Effector CD4-positive, alpha-beta T cell (primary cell): ENCODE data around the gene EPAS1.

ENCODE experiments used
- DNase-seq: peaks from one replicate; pipeline ENCODE4 v3.0.0-alpha.2; 2020

Gene EPAS1

DNA sequence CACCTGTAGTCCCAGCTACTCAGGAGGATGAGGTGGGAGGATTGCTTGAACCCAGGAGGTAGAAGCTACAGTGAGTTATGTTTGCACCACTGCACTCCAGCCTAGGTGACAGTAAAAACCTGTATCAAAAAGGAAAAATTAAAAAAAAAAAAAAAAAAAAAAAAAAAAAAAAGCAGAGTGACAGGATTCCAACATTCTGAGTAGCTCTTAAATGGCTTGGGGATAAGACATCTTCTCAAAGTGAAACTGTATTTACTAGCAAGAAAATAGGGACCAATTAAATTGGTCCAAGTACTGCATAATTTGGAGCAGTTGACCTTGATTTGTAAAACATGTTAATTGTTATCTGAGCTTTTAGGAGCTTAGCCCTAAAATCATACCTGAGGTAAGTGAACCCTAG, 116.4 kb downstream of the EPAS1 start:
- no peak for DNase-seq

DNA sequence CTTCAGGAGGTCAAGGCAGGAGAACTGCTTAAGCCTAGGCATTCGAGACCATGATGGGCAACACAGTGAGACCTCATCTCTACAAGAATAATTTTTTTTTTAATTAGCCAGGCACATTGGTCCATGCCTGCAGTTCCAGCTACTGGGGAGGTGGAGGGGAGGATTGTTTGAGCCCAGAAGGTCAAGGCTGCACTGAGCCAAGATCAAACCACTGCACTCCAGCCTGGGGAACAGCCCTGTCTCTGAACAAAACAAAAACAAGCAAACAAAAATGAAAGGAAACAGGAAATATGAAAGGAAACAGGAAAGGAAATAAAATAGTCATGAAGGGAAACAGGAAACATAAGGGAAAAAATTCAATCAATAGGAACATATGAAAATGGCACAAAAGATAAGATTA, 117.5 kb downstream of the EPAS1 start:
- no peak for DNase-seq

DNA sequence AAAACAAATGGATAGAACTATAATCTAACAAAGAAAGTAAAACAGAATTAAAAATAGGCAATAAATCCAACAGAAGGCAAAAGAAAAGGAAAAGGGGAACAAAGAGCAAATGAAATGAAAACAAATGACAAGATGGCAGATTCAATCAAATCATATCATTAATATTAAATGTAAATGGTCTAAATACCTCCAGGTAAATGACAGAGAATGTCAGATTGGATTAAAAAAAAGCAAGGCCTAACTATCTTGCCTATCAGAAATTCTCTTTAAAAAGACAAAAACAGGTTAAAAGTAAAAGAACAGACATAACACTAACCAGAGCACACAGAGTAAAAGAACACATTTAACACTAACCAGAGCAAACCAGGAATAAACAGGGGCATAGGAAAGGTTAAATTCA, 119.1 kb downstream of the EPAS1 start:
- no peak for DNase-seq

DNA sequence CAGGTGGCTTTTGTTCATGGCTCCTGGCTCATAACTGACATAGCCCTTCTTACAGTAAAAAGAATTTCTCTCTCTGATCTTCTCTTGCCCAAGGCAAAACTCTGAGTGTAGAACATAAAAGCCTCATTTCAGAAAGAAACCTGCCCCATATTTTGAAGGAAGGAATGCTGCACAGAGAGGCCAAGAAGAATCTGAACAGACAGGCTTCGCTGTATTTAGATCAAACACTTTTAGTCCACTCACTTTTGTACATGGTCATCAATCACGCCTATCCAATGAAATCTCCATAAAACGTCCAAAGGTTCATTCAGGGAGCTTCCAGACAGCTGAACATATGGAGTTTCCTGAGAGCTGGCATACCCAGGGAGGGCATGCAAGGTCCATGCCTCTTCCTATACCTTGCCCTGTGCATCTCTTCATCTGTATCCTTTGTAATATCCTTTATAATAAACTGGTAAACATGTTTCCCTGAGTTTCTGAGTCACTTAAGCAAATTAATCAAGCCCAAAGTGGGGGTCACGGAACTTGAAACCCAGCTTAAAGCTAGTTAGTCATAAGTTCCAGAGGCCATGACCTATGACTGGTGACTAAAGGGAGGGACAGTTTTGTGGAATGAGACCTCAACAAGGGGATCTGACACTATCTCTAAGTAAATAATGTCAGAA, 119.7 kb downstream of the EPAS1 start:
- DNase-seq = no peak

DNA sequence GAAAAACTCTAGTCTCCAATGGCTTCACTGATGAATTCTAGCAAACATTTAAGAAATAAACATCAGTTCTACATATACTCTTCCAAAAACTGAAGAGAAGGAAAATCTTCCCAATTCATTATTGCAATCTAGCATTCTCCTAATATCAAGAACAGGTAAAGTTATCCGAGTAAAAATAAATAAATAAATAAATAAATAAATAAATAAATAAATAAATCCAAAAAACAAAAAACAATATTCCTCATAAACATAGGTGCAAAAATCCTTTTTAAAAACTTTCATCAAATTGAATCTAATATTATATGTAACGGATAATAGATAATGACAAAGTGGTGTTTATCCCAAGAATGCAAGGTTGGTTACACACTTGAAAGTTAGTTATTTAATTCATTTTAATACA, 123.7 kb downstream of the EPAS1 start:
- DNase-seq = no peak

DNA sequence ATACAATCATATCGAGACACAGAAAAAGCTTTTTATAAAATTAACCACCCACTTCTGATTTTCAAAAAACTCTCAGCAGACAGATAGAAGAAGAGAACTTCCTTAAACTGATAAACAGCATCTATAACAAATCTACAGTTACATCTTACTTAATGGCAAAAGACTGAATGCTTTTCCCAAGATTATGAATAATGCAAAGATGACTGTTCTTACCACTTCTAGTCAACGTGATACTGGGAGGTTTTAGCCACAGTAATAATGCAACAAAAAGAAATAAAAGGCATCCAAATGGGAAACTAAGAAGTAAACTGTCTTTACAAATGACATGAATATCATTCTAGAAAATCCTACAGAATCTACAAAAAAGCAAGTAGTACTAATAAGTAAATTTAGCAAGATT, 124.2 kb downstream of the EPAS1 start:
- DNase-seq = no peak

DNA sequence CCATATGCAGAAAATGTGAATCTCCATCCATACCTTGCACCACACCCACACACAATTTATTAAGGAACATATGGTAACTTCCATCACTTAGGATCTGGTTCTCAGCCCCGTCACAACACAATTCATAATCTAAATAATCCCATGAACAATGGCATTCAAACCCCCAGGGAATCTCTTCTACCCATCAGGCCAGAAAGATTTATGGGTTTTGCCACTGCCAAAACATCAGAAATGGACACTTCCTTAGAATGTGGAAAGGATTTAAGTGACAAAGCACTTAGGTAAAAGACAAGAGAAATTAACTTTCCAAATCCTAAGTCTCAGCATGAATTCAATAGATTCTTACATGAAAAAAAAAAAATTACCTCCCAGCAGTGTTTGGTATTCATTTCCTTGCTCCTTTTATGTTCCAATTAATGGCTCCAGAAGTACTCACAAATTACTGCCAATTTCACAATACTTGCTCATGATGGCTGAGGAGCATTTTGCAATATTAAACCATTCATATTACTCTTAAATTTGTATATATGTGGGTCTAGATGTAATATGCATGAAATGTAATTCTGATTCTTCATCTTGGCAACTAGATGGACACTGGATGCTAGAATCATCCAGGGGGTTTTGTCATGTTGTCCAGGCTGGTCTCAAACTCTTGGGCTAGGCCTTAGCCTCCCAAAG, 125.6 kb downstream of the EPAS1 start:
- no peak for DNase-seq

DNA sequence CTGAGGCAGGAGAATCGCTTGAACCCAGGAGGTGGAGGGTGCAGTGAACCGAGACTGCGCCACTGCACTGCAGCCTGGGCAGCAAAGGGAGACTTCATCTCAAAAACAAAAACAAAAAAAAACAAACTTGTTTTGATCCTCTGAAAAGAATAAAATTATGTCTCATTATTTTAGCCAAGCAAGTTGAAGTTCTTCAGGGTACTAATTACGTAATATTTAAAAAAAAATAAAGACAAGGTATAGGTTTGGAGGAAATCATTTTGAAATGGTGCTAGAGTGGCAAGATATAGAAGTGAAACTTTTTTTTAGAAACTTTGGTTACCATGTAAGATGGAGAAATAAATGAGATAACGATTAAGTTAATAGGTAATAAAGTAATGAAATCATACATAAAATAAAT, 127.7 kb downstream of the EPAS1 start:
- no peak for DNase-seq

DNA sequence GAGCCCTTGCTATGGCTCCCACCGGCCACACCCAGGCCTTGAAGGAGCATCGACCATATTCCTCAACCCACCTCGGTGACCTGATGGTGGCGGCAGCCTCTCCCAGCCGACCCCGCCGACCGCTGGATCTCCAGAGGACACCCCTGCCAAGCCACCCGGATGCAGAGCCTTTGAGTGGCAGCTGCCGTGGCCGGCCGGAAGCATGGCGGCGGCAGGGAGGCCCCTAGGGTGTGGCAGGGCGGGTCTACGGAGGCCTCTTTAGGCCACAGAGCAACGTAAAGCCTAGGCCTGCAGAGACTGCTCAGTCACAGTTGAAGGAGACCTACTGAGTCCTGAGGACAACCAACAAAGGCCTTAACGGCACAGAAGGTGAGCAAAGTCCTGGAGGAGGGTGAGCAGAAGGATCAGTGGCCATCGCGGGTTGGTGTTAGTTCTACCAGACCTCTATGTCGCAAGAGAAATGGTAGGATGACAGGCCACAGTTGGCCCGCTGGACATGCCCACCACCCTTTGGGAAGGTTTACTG, 131.8 kb downstream of the EPAS1 start:
- no peak for DNase-seq

DNA sequence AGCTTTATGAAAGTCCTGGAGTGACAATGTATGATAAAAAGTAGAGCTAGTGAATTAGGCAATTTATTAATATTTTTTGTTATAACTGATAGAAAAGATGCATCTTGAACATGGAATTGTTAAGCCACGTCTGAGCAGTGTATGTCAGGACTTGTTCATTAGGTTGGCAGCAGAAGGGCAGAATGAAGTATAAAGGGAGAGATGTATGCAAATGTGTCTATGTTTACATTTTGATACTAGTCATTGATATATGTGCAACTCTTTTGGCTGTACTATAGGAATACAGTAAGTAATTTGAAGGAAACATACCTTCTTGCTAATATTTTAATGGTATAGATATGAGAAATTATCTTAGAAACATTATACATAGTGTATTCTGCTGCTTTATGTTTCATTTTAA, 133.2 kb downstream of the EPAS1 start:
- no peak for DNase-seq

DNA sequence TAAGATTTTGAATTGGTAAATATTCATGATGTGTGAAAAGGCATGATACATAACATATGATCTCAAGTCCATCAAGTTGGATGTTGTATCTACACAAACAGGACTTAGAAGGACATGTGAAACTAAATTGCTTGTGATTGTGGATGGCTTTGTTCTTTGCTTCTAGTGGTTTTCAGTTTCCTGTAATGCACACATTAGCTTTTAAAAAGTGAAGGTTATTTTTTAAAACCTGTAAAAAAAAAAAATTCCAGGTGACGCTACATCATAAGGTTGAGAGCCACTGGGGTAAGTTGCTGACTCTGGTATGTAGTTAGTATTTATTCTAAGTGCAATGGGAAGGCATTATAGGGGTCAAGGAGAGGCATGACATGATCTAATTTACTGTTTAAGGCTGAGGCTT, 133.8 kb downstream of the EPAS1 start:
- DNase-seq = no peak

DNA sequence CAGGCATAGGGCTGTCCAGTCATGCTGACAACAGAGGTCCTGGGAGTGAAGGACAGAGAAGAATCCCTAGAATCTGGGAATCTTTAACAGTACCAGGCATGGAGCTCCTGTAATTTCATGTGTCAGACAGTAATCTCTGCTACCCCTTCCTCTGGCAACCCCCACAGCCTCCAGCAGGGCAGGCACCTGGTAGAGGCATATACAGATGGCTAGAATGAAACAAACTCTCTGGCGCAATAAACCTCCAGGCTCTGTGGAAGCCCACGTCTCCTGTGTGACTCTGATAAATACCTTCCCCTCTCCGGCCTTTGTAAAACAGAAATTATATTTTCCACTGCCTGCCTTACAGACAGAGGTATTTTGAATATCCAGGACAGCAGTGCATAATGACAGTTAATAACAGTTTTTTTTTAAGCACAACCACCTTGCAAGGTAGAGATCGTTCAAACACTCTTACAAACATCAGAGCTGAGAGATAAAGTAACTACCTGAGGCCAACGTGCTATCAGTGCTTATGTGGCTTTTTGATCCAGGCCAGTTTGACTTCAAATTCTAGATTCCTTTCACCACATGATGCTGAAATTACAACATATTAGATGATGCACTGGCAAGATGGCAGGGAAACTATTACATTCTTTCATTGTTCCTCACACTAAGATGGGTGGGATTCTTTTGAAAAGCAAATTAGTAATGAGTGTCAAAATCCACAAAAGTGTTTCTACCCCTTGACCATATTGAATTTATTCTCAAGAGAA, 134.5 kb downstream of the EPAS1 start:
- no peak for DNase-seq

DNA sequence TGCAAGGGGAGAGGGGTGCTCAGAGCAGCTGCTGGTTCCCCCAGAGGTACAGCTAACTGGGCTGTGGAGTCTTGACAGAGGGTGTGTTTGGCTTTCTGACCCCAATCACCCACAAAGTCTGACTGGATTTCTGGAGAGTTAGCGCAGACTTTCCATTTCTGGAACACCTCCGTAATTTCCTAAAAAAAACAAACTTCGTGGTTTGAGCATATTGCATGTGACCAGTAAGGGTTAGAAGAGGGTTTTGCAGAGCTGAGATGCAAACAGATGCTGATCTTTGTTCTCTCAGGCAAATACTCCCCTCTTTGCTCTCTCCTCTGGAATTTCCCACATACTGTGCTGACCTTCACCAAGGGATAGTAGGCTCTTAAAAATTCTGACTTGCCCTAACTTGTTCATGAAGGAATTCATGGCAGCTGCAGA, 137.7 kb downstream of the EPAS1 start:
- DNase-seq = no peak

DNA sequence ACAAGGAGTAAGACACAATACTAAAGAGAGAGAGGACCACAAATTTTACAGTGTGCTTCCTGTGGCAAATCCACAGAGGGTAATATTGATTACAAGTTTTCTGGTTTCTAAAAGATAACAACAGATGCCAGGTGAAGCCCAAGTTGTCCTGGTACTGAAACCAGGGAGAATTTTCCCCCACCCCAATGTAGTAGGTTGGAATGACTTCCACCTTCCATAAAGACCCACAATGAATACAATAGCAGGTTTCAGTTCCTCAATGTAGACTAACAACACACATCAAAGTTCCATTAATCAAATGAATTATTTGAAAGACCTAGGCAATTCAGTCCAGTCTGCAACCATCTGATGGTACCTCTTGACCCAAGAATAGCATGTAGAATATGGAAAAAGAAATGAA, 138.1 kb downstream of the EPAS1 start:
- no peak for DNase-seq

DNA sequence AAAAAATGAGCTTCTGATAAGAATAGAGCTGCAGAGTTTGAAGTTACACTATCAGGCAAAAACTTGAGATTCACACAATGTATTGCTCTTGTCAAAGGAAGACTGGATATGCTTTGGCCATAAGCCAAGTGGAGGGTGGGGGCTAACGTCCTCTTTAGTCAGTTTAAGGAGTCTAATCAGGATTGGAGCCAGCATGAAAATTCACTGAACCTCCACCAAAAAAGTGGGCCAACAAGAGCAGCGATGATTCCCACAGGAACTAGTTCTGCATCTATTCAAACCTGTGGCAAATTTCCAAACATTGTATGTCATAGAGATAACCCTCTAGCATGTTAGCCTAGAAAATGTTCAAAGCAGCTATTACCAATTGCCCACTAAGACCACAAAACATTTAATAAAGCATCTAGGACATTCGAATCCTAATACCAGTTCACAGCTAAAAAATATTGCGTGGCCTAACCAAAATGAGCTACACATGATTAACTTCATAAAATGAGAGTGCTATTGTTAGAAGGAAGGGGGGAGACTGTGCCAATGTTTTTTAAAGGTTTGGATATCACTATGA, 138.7 kb downstream of the EPAS1 start:
- DNase-seq = no peak
